ENCODE data around the gene CTU1. TPM values are rescaled to one million over a fixed set of nuclear protein-coding genes. Genes with fewer than 3 reads are reported as not detected.

Gene CTU1
- total and polyA plus RNA-seq, 7 donors = 0.60 to 9.0 (median 5.7) TPM

DNA sequence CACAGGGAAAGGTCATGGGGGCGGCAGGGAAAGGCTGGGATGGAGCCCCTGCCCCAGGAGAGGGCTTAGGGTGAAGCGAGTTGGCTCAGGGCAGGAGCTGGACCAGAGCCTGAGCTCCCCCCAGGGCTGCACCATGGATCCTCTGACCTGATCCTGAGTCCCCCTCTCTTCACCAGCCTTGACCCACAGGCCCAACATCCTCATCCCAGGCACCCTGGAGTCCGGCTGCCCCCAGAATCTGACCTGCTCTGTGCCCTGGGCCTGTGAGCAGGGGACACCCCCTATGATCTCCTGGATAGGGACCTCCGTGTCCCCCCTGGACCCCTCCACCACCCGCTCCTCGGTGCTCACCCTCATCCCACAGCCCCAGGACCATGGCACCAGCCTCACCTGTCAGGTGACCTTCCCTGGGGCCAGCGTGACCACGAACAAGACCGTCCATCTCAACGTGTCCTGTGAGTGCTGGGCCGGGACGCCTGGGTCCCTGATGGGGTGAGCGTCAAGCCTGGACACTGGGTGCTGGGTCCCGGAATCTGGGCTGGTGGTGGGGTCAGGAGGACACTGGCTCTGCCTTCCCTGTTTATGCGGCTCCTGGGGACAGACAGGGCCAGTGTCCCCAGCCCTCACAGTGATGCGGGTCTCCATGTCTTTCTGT is 17.3 kb upstream of the CTU1 start:
- DNase-seq = peak; percentile 56
- H3K36me3 ChIP-seq = no peaks in the 10 kb centered on the region
- intact Hi-C loops (cut with DNase I) = no loop called here
- H3K9me3 ChIP-seq = no peaks in the 10 kb centered on the region
- H3K4me3 ChIP-seq = peak overlapping the region in 2 of 4 donors; percentile 28 to 29
- WGBS, 2 donors = 87 to 92% methylated on average over 16 of the region's 16 CpGs
- TF ChIP-seq POLR2AphosphoS5 (IDR thresholded peaks at IDR 0.05) (no peak), POLR2A (IDR thresholded peaks at IDR 0.05) (no peak), EP300 (IDR thresholded peaks at IDR 0.05) (no peak)
- TF ChIP-seq, protein P1, sequence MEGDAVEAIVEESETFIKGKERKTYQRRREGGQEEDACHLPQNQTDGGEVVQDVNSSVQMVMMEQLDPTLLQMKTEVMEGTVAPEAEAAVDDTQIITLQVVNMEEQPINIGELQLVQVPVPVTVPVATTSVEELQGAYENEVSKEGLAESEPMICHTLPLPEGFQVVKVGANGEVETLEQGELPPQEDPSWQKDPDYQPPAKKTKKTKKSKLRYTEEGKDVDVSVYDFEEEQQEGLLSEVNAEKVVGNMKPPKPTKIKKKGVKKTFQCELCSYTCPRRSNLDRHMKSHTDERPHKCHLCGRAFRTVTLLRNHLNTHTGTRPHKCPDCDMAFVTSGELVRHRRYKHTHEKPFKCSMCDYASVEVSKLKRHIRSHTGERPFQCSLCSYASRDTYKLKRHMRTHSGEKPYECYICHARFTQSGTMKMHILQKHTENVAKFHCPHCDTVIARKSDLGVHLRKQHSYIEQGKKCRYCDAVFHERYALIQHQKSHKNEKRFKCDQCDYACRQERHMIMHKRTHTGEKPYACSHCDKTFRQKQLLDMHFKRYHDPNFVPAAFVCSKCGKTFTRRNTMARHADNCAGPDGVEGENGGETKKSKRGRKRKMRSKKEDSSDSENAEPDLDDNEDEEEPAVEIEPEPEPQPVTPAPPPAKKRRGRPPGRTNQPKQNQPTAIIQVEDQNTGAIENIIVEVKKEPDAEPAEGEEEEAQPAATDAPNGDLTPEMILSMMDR (IDR thresholded peaks at IDR 0.05) = no peak
- peaks cover 0 to 23% (median 0%) of the 10 kb centered on the region in 3 donors for H3K27me3 ChIP-seq
- no peaks in the 10 kb centered on the region for H3K4me1 ChIP-seq
- H3K27ac ChIP-seq = peak overlapping the region; percentile 8 to 54 (median 28)

- TF ChIP-seq POLR2AphosphoS5 (IDR thresholded peaks at IDR 0.05) (peak in 2 of 4 donors; percentile 17 to 33), EP300 (IDR thresholded peaks at IDR 0.05) (no peak), POLR2A (IDR thresholded peaks at IDR 0.05) (no peak)
Measured at GRCh38 chr19:51124729-51125128, 16.5 kb upstream of the CTU1 start, which contains the start of gene SIGLEC9. TSS of gene SIGLEC9 (plus strand) at chr19:51124906. CDS start at chr19:51124975, 69 bp downstream.

GRCh38 chr19:51124216-51124615 is 16.0 kb upstream of the CTU1 start:
- Histone ChIP-seq H3K9me3 (no peaks in the 10 kb centered on the region), H3K4me3 (no peak overlapping the region), H3K27ac (peak overlapping the region; percentile 24 to 48 (median 36)), H3K4me1 (no peaks in the 10 kb centered on the region), H3K27me3 (peaks cover 0 to 23% (median 0%) of the 10 kb centered on the region in 3 donors), H3K36me3 (no peaks in the 10 kb centered on the region)
- peak; percentile 60 for DNase-seq
- WGBS, 2 donors = 79 to 91% methylated on average over 9 of the region's 9 CpGs
- no peak for TF ChIP-seq POLR2A (IDR thresholded peaks at IDR 0.05)
- no peak for TF ChIP-seq EP300 (IDR thresholded peaks at IDR 0.05)
- no peak for TF ChIP-seq POLR2AphosphoS5 (IDR thresholded peaks at IDR 0.05)
- TF ChIP-seq, protein P1 (IDR thresholded peaks at IDR 0.05) = no peak
- intact Hi-C loops (cut with DNase I) = no loop called here

More at GRCh38 chr19:51124729-51125128, 16.5 kb upstream of the CTU1 start, which contains the start of gene SIGLEC9:
- Histone ChIP-seq H3K27me3 (peaks cover 0 to 23% (median 0%) of the 10 kb centered on the region in 3 donors), H3K36me3 (no peaks in the 10 kb centered on the region), H3K9me3 (no peaks in the 10 kb centered on the region), H3K27ac (peak within 1 kb of the TSS; percentile 24 to 54 (median 41)), H3K4me3 (peak within 1 kb of the TSS in 2 of 4 donors; percentile 28 to 29), H3K4me1 (no peaks in the 10 kb centered on the region)
- peak; percentile 81 for DNase-seq
- intact Hi-C loops (cut with DNase I) = no loop called here
- 66 to 72% methylated on average over 14 of the region's 14 CpGs for WGBS, 2 donors

GRCh38 chr19:51123802-51124201 is 15.6 kb upstream of the CTU1 start:
- Histone ChIP-seq H3K36me3 (no peaks in the 10 kb centered on the region), H3K9me3 (no peaks in the 10 kb centered on the region), H3K4me1 (no peaks in the 10 kb centered on the region), H3K27me3 (peaks cover 0 to 23% (median 0%) of the 10 kb centered on the region in 3 donors), H3K27ac (peak overlapping the region in 2 of 4 donors; percentile 31 to 48), H3K4me3 (no peak overlapping the region)
- 74 to 81% methylated on average over 9 of the region's 9 CpGs for WGBS, 2 donors
- TF ChIP-seq POLR2A (IDR thresholded peaks at IDR 0.05) = no peak
- no peak for TF ChIP-seq POLR2AphosphoS5 (IDR thresholded peaks at IDR 0.05)
- TF ChIP-seq, protein P1 (IDR thresholded peaks at IDR 0.05) = no peak
- no peak for TF ChIP-seq EP300 (IDR thresholded peaks at IDR 0.05)
- DNase-seq = peak; percentile 57
- intact Hi-C loops (cut with DNase I) = no loop called here

DNA sequence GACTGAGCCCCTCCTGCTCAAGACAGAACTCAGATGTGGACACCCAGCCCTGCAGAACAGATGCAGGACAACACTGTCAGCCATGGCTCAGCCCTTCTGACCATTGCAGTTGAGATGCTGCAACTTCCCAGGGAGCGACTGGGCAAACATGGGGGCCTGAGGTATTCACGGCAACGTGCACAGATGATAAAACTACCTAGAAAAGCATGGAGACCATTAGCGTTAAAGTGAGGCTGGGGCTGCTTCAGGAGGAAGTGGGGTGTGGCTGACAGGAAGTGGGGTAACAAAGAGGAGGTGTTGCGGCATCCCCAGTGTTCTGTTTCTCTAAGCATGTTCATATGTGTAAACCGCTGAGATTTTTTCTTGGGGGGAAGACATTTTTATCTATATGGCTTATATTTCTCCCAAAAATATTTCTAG is 15.2 kb upstream of the CTU1 start:
- no peaks in the 10 kb centered on the region for H3K4me1 ChIP-seq
- peaks cover 0 to 23% (median 0%) of the 10 kb centered on the region in 3 donors for H3K27me3 ChIP-seq
- WGBS, 2 donors = 47 to 50% methylated on average over 6 of the region's 6 CpGs
- H3K9me3 ChIP-seq = no peaks in the 10 kb centered on the region
- intact Hi-C loops (cut with DNase I) = no loop called here
- no peak overlapping the region for H3K4me3 ChIP-seq
- no peaks in the 10 kb centered on the region for H3K36me3 ChIP-seq
- peak; percentile 72 for DNase-seq
- TF ChIP-seq POLR2AphosphoS5 (IDR thresholded peaks at IDR 0.05) = no peak
- TF ChIP-seq EP300 (IDR thresholded peaks at IDR 0.05) = no peak
- TF ChIP-seq POLR2A (IDR thresholded peaks at IDR 0.05) = no peak
- TF ChIP-seq, protein P1 (IDR thresholded peaks at IDR 0.05) = no peak
- H3K27ac ChIP-seq = peak overlapping the region in 3 of 4 donors; percentile 31 to 54 (median 52)

All from sigmoid colon (tissue), 7 donors.